HUES48 (cell line): Measurements from ENCODE around the gene CLDN14.

Source experiments
- H3K27ac ChIP-seq: one replicate; pipeline ENCODE4 v1.7.0; 2013; ENCODE audit warnings: low read depth, low read length, inconsistent platforms
- H3K27me3 ChIP-seq: 2 replicates; pipeline ENCODE4 v1.6.1; 2013; ENCODE audit warnings: mild to moderate bottlenecking, low read length; ENCODE audit not compliant: control insufficient read depth, insufficient read depth
- H3K36me3 ChIP-seq: 2 replicates; pipeline ENCODE4 v1.6.1; 2013; ENCODE audit warnings: low read length; ENCODE audit not compliant: control insufficient read depth, insufficient read depth
- H3K4me1 ChIP-seq: 2 replicates; pipeline ENCODE4 v1.6.1; 2013; ENCODE audit warnings: mild to moderate bottlenecking, low read length; ENCODE audit not compliant: control insufficient read depth, insufficient read depth
- H3K4me3 ChIP-seq: 2 replicates; pipeline ENCODE4 v1.5.1; 2013; ENCODE audit warnings: mild to moderate bottlenecking, low read depth, low read length
- H3K9ac ChIP-seq: 2 replicates; pipeline ENCODE4 v1.6.1; 2013; ENCODE audit warnings: mild to moderate bottlenecking, low read depth, low read length, moderate library complexity
- H3K9me3 ChIP-seq: 2 replicates; pipeline ENCODE4 v1.6.1; 2013; ENCODE audit warnings: low read length; ENCODE audit not compliant: control insufficient read depth, insufficient read depth

The CLDN14 gene

GRCh38 chr21:36512971-36513370, 33.0 kb upstream of the CLDN14 start:
- Histone ChIP-seq H3K27me3 (no peaks in the 10 kb centered on the region), H3K4me1 (no peaks in the 10 kb centered on the region), H3K36me3 (no peaks in the 10 kb centered on the region), H3K4me3 (no peak overlapping the region), H3K9me3 (no peaks in the 10 kb centered on the region), H3K9ac (no peak overlapping the region), H3K27ac (no peak overlapping the region)

GRCh38 chr21:36511484-36512220, 31.7 kb upstream of the CLDN14 start:
- Histone ChIP-seq H3K27ac (no peak overlapping the region), H3K9me3 (no peaks in the 10 kb centered on the region), H3K4me3 (no peak overlapping the region), H3K36me3 (no peaks in the 10 kb centered on the region), H3K27me3 (no peaks in the 10 kb centered on the region), H3K4me1 (no peaks in the 10 kb centered on the region), H3K9ac (no peak overlapping the region)

- no peaks in the 10 kb centered on the region for H3K9me3 ChIP-seq
- no peak overlapping the region for H3K9ac ChIP-seq
- no peaks in the 10 kb centered on the region for H3K27me3 ChIP-seq
- H3K27ac ChIP-seq, result no peak overlapping the region
- no peak overlapping the region for H3K4me3 ChIP-seq
- no peaks in the 10 kb centered on the region for H3K4me1 ChIP-seq
- no peaks in the 10 kb centered on the region for H3K36me3 ChIP-seq
Observed at GRCh38 chr21:36510911-36511310, 31.0 kb upstream of the CLDN14 start.

GRCh38 chr21:36509973-36510664, 30.2 kb upstream of the CLDN14 start:
- Histone ChIP-seq H3K9me3 (no peaks in the 10 kb centered on the region), H3K9ac (no peak overlapping the region), H3K27me3 (no peaks in the 10 kb centered on the region), H3K4me1 (no peaks in the 10 kb centered on the region), H3K4me3 (no peak overlapping the region), H3K36me3 (no peaks in the 10 kb centered on the region), H3K27ac (no peak overlapping the region)

- Histone ChIP-seq H3K9me3 (no peaks in the 10 kb centered on the region), H3K36me3 (no peaks in the 10 kb centered on the region), H3K27ac (no peak overlapping the region), H3K27me3 (no peaks in the 10 kb centered on the region), H3K9ac (no peak overlapping the region), H3K4me3 (no peak overlapping the region), H3K4me1 (no peaks in the 10 kb centered on the region)
Observed at GRCh38 chr21:36508948-36509347, 29.0 kb upstream of the CLDN14 start.

- no peaks in the 10 kb centered on the region for H3K9me3 ChIP-seq
- no peak overlapping the region for H3K27ac ChIP-seq
- H3K9ac ChIP-seq, result no peak overlapping the region
- no peak overlapping the region for H3K4me3 ChIP-seq
- no peaks in the 10 kb centered on the region for H3K36me3 ChIP-seq
- H3K27me3 ChIP-seq, result no peaks in the 10 kb centered on the region
- no peaks in the 10 kb centered on the region for H3K4me1 ChIP-seq
Observed at GRCh38 chr21:36507397-36508018, 27.6 kb upstream of the CLDN14 start.

GRCh38 chr21:36506482-36506881, 26.6 kb upstream of the CLDN14 start:
- Histone ChIP-seq H3K9ac (no peak overlapping the region), H3K27me3 (no peaks in the 10 kb centered on the region), H3K27ac (no peak overlapping the region), H3K4me3 (no peak overlapping the region), H3K36me3 (no peaks in the 10 kb centered on the region), H3K4me1 (no peaks in the 10 kb centered on the region), H3K9me3 (no peaks in the 10 kb centered on the region)

GRCh38 chr21:36504067-36505058, 24.4 kb upstream of the CLDN14 start:
- Histone ChIP-seq H3K9ac (no peak overlapping the region), H3K4me1 (no peaks in the 10 kb centered on the region), H3K4me3 (no peak overlapping the region), H3K27me3 (no peaks in the 10 kb centered on the region), H3K9me3 (no peaks in the 10 kb centered on the region), H3K27ac (no peak overlapping the region), H3K36me3 (no peaks in the 10 kb centered on the region)

- H3K9ac ChIP-seq, result no peak overlapping the region
- no peak overlapping the region for H3K4me3 ChIP-seq
- H3K27ac ChIP-seq, result no peak overlapping the region
- H3K9me3 ChIP-seq, result no peaks in the 10 kb centered on the region
- H3K4me1 ChIP-seq, result no peaks in the 10 kb centered on the region
- H3K27me3 ChIP-seq, result no peaks in the 10 kb centered on the region
- H3K36me3 ChIP-seq, result no peaks in the 10 kb centered on the region
Observed at GRCh38 chr21:36502365-36502764, 22.4 kb upstream of the CLDN14 start.

GRCh38 chr21:36501589-36501892, 21.6 kb upstream of the CLDN14 start:
- Histone ChIP-seq H3K27ac (no peak overlapping the region), H3K4me1 (no peaks in the 10 kb centered on the region), H3K9me3 (no peaks in the 10 kb centered on the region), H3K4me3 (no peak overlapping the region), H3K9ac (no peak overlapping the region), H3K36me3 (no peaks in the 10 kb centered on the region), H3K27me3 (no peaks in the 10 kb centered on the region)
